HepG2 (cell line): ENCODE data around the gene GATAD2B. TPM values are rescaled to one million over a fixed set of nuclear protein-coding genes. Genes with fewer than 3 reads are reported as not detected.
A peak's percentile ranks its signal among the peaks of the same experiment; 100 is the strongest.

ENCODE experiments used
- CC2D1A ChIP-seq: sonication (generic); formaldehyde crosslinking; IDR thresholded peaks from 2 replicates; pipeline ENCODE4 v1.8.1; 2023; ENCODE audit warnings: mild to moderate bottlenecking, missing genetic modification reagents
- CEBPZ ChIP-seq: IDR thresholded peaks from 2 replicates; pipeline ENCODE4 v1.6.1; 2012; ENCODE audit warnings: low read length, improper control_type of control experiment
- HDAC1 ChIP-seq: sonication (generic); formaldehyde crosslinking; IDR thresholded peaks from 2 replicates; pipeline ENCODE4 v1.5.1; 2020; ENCODE audit warnings: mild to moderate bottlenecking, missing genetic modification reagents
- HDAC2 ChIP-seq: sonication (generic); formaldehyde crosslinking; IDR thresholded peaks from 2 replicates; pipeline ENCODE4 v1.4.0; 2020; ENCODE audit warnings: missing genetic modification reagents
- HNRNPUL1 ChIP-seq: fragments of 200-400 bp; formaldehyde crosslinking; IDR thresholded peaks from 2 replicates; pipeline ENCODE4 v1.6.1; 2017; ENCODE audit warnings: low read depth, mild to moderate bottlenecking, low read length, moderate library complexity
- NFYB ChIP-seq: sonication (generic); formaldehyde crosslinking; IDR thresholded peaks from 2 replicates; pipeline ENCODE4 v1.4.0; 2020; ENCODE audit warnings: missing genetic modification reagents
- RFX1 ChIP-seq: fragments of 450-650 bp; IDR thresholded peaks from 2 replicates; pipeline ENCODE4 v1.6.1; 2017
- SIX4 ChIP-seq: sonication (generic); formaldehyde crosslinking; IDR thresholded peaks from 2 replicates; pipeline ENCODE4 v1.4.0; 2020; ENCODE audit warnings: missing genetic modification reagents
- TBP ChIP-seq: sonication (generic); formaldehyde crosslinking; IDR thresholded peaks from 2 replicates; pipeline ENCODE4 v1.5.0; 2020; ENCODE audit warnings: missing genetic modification reagents
- TCF7 ChIP-seq: sonication (generic); IDR thresholded peaks from 2 replicates; pipeline ENCODE4 v1.6.1; 2016; ENCODE audit warnings: antibody characterized with exemption, low read depth
- ZBTB21 ChIP-seq: sonication (generic); formaldehyde crosslinking; IDR thresholded peaks from 2 replicates; pipeline ENCODE4 v1.4.0; 2020; ENCODE audit warnings: missing genetic modification reagents
- ZNF18 ChIP-seq: sonication (generic); formaldehyde crosslinking; IDR thresholded peaks from 2 replicates; pipeline ENCODE4 v1.8.0; 2022; ENCODE audit warnings: mild to moderate bottlenecking, missing genetic modification reagents; ENCODE audit not compliant: insufficient replicate concordance
- ZNF510 ChIP-seq: sonication (generic); formaldehyde crosslinking; IDR thresholded peaks from 2 replicates; pipeline ENCODE4 v1.4.0; 2020; ENCODE audit warnings: low read depth, mild to moderate bottlenecking, missing genetic modification reagents
- ZNF558 ChIP-seq: sonication (generic); formaldehyde crosslinking; IDR thresholded peaks from 2 replicates; pipeline ENCODE4 v1.9.0; 2022; ENCODE audit warnings: mild to moderate bottlenecking, missing genetic modification reagents, borderline replicate concordance
- ZNF564 ChIP-seq: sonication (generic); formaldehyde crosslinking; IDR thresholded peaks from 2 replicates; pipeline ENCODE4 v1.8.1; 2023; ENCODE audit warnings: mild to moderate bottlenecking, missing genetic modification reagents
- ZNF616 ChIP-seq: sonication (generic); formaldehyde crosslinking; IDR thresholded peaks from 2 replicates; pipeline ENCODE4 v1.5.0; 2020; ENCODE audit warnings: low read depth, mild to moderate bottlenecking, missing genetic modification reagents
- ZNF644 ChIP-seq: IDR thresholded peaks from 2 replicates; pipeline ENCODE4 v1.6.1; 2016; ENCODE audit warnings: low read depth
- ZNF646 ChIP-seq: sonication (generic); formaldehyde crosslinking; IDR thresholded peaks from 2 replicates; pipeline ENCODE4 v1.9.0; 2021; ENCODE audit warnings: mild to moderate bottlenecking, missing genetic modification reagents
- ZNF737 ChIP-seq: sonication (generic); formaldehyde crosslinking; IDR thresholded peaks from 2 replicates; pipeline ENCODE4 v1.5.0; 2020; ENCODE audit warnings: missing genetic modification reagents, mild to moderate bottlenecking, borderline replicate concordance
- polyA plus RNA-seq, 8 experiments: library from polyadenylated mRNA; depleted of rRNA in 3 of 8; stranded (reverse) in 7 of 8; unstranded in 1 of 8; fragments of >200 nt; fragmentation: Illumina TruSeq in 4 of 8; extraction: Trizol in 4 of 8; gene quantifications; 2 replicates each; pipeline versions ENCODE4 v1.2.1 to v1.2.3, GENCODE V29; 2011 to 2016; ENCODE audit warnings: low read depth in 4 of 8, missing spikeins in 1 of 8, mixed read lengths in 1 of 8; ENCODE audit not compliant: insufficient read depth in 1 of 8
- total RNA-seq, 5 experiments: library from RNA; depleted of rRNA; stranded (reverse); fragments of >200 nt; fragmentation: Illumina TruSeq; extraction: Trizol; gene quantifications; 2 replicates each; pipeline ENCODE4 v1.2.3, GENCODE V29; 2016; ENCODE audit warnings: low read depth in 1 of 5

The GATAD2B gene
- total and polyA plus RNA-seq, 2 of the 13 experiments (the other 11 are each of a cell fraction or from before 2014, with no cell fraction given): 3.2 to 5.2 TPM

GRCh38 chr1:153922972-153923925 lies at the start of gene GATAD2B (continued):
- TF ChIP-seq NFYB (peak; percentile 96), CC2D1A (no peak), ZNF646 (CRISPR knock-in tag) (no peak), ZNF510 (CRISPR knock-in tag) (peak; percentile 69; the same call in 1 of the 2 replicates), SIX4 (CRISPR knock-in tag) (no peak), ZNF644 (CRISPR knock-in tag) (no peak), ZNF564 (CRISPR knock-in tag) (0 out of 2 replicates have a peak, but pooled peaks have one; percentile 37), CEBPZ (peak; percentile 65), ZNF737 (CRISPR knock-in tag) (no peak), ZNF616 (no peak), ZNF558 (CRISPR knock-in tag) (no peak), TCF7 (no peak), RFX1 (no peak), HNRNPUL1 (no peak), HDAC1 (CRISPR knock-in tag) (peak; percentile 69), HDAC2 (CRISPR knock-in tag) (peak; percentile 46), TBP (CRISPR knock-in tag) (no peak), ZBTB21 (CRISPR knock-in tag) (no peak), ZNF18 (CRISPR knock-in tag) (peak; percentile 30)
